ENCODE results near the gene MUC5B. TPM values are rescaled to one million over a fixed set of nuclear protein-coding genes. Genes with fewer than 3 reads are reported as not detected.
"Not testable (repeated sequence)": the region's sequence is repeated elsewhere in the genome, so short reads cannot be mapped to it uniquely, and the experiment has no call there.

Gene MUC5B
- polyA plus RNA-seq, 5 donors: 0.04 to 0.54 (median 0.37) TPM

GRCh38 chr11:1201395-1202153 lies 21.3 kb upstream of the MUC5B start:
- DNase-seq: no peak

GRCh38 chr11:1202154-1202775 lies 20.6 kb upstream of the MUC5B start:
- DNase-seq: no peak

- peak; percentile 35 to 47 for DNase-seq
Observed at GRCh38 chr11:1202776-1203504, 19.9 kb upstream of the MUC5B start.

GRCh38 chr11:1203505-1204271 lies 19.2 kb upstream of the MUC5B start:
- DNase-seq: no peak

GRCh38 chr11:1204381-1205101 lies 18.3 kb upstream of the MUC5B start:
- DNase-seq: no peak

- DNase-seq: no peak
Observed at GRCh38 chr11:1205121-1205986, 17.5 kb upstream of the MUC5B start.

GRCh38 chr11:1205987-1206331 lies 16.9 kb upstream of the MUC5B start:
- no peak for DNase-seq

- no peak for DNase-seq
Observed at GRCh38 chr11:1206391-1207271, 16.2 kb upstream of the MUC5B start.

GRCh38 chr11:1207401-1208143 lies 15.3 kb upstream of the MUC5B start:
- DNase-seq: no peak

GRCh38 chr11:1208144-1208393 lies 14.8 kb upstream of the MUC5B start:
- DNase-seq: no peak

GRCh38 chr11:1208394-1209261 lies 14.2 kb upstream of the MUC5B start:
- DNase-seq: no peak

- DNase-seq: no peak
Observed at GRCh38 chr11:1209371-1210057, 13.4 kb upstream of the MUC5B start.

GRCh38 chr11:1211838-1212237 lies 11.0 kb upstream of the MUC5B start:
- no peak for DNase-seq

- not testable (repeated sequence) for DNase-seq
Observed at GRCh38 chr11:1215826-1216225, 7.0 kb upstream of the MUC5B start.

GRCh38 chr11:1217151-1217550 lies 5.7 kb upstream of the MUC5B start:
- DNase-seq: no peak

GRCh38 chr11:1218256-1218787 lies 4.5 kb upstream of the MUC5B start:
- no peak for DNase-seq
